NCI-H146 treated with DMSO at 0.1 percent for 48 hours (cell line): Measurements from ENCODE around the gene BOC.
A peak's percentile ranks its signal among the peaks of the same experiment; 100 is the strongest.

Experiments used
- DNase-seq: peaks from one replicate; lab custom pipeline; 2025; ENCODE audit not compliant: unreplicated experiment; lab: John Stamatoyannopoulos, UW

Gene BOC

GRCh38 chr3:113249111-113249510, 37.8 kb downstream of the BOC start:
- no peak for DNase-seq

GRCh38 chr3:113249601-113250000, 38.2 kb downstream of the BOC start:
- DNase-seq, result no peak

GRCh38 chr3:113250566-113250965, 39.2 kb downstream of the BOC start:
- no peak for DNase-seq

DNA sequence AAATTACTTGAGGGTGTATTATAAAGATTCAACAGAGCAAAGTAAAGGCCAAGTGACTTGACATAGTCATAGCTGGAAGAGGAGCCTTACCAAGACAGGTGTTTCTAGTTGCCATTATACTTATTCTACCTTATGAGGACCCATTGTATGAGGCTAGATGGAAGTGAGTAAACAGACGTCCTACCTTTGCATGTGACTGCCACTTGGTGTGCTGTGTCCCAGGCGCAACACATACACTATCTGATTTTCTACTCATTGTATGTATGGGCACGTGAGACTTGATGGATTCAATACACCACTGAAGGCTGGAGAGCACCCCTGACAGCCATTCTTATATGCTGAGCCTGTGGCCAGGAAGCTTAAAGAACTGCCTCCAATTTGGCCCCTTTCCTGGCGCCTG, 40.5 kb downstream of the BOC start:
- DNase-seq, result no peak

GRCh38 chr3:113252553-113252952, 41.2 kb downstream of the BOC start:
- DNase-seq, result no peak

- DNase-seq, result no peak
Measured at GRCh38 chr3:113253702-113254101, 42.3 kb downstream of the BOC start.

- no peak for DNase-seq
Measured at GRCh38 chr3:113254171-113254947, 43.0 kb downstream of the BOC start.

DNA sequence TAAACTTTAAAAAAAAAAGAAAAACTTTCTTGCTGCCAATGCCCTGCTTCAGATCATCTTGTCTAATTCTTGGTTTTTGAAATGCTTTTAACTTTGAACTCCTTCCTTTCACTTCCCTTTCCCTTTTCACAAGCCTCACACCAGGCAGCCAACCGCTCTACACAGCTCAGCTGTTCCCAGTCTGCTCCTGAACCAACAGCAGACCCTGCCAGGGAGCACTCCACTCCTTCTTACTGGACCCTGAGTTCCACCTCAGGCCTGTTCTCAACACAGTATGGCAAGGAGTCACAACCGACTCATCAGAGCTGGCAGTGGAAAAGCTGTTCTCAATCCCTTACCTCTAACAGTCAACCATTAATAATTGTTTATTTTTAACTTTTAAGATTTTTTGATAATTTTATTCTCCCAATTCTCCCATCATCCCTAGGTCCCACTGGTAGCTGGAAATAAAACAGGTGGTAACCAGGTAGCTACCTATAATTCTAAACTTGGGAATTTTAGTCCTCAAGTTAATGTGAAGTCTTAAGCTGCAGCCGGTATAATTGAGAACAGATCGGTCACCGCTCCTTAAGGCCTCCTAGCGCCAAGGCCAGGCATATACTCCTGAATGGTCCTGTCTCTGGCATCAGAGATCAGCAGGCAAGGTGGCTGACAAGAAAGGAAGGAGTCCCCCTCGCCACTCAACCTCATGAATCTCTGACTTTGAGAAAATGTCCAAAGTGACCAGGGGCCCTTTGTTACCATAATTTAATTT, 43.9 kb downstream of the BOC start:
- no peak for DNase-seq

DNA sequence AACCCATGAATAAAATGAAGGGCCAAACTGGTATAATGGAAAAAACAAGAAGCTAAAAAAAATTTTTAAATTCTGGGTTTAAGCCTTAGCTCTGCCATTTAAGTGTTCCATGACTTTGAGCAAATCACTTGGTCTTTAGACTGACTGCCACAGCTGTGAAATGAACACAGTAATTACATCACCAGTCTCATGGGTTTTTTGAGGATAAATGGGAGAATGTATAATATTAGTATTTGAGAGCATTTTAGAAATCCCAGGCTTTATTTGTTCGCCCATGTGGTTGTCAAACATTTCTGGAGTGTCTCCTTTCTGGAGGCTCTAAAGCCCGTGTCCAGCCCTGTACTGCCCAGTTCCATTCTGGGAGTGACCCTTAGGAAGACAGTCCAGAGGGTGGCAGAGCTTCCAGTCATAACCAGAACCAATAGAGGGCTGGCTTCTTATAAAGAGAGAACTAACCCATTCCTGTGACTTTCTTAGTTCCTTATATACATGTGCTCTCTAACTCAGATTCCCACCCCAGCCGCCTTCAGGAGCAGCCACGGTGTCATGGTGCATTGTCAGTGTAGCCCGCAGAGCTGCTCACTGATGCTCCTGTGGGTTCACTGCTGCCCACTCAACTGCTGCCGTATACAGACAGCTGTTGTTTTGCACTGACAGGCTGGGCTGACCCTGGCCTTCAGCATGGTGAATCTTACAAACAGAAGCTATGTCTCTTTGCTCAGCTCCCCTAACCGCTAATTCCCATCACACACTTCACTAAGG, 44.7 kb downstream of the BOC start:
- no peak for DNase-seq

DNA sequence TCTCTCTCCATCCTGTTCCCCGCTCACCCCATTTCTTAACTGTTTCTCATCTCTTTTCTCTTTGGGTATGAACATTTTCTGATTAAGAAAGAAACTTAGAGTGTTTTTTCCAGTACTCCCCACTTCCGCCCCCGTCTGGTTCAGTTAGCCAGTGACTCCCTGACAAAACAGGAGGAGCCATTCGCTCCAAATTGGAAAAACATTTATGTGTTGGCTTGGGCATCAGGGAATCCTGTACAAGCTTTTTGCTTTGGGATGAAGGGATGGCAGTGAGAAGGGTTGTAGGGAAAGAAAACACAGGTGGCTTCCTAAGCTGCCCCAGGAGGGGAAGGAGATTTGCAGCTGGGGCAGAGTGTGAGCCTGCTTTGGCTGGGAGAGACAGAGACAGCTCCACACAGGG, 47.0 kb downstream of the BOC start:
- no peak for DNase-seq

DNA sequence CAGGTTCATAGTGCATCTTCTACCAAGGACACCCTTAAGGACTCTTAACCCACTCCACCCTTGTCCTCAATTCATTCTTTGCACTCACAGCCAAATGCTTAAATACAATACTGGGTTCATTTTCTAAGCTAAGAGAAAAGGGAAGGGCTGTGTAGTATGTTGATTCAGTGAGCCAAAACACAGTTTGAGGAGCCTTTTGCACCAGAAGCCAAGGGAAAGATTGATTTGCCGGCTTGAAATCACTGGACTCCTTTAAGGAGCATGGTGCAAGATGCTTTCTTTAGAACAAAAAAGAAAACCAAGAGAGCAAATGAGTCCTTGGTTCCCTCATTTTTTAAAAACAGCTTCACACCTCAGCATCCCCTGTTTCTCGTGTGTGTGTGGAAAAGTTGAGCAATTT, 47.8 kb downstream of the BOC start:
- DNase-seq, result no peak

- DNase-seq, result no peak
Measured at GRCh38 chr3:113261063-113261625, 49.8 kb downstream of the BOC start.

DNA sequence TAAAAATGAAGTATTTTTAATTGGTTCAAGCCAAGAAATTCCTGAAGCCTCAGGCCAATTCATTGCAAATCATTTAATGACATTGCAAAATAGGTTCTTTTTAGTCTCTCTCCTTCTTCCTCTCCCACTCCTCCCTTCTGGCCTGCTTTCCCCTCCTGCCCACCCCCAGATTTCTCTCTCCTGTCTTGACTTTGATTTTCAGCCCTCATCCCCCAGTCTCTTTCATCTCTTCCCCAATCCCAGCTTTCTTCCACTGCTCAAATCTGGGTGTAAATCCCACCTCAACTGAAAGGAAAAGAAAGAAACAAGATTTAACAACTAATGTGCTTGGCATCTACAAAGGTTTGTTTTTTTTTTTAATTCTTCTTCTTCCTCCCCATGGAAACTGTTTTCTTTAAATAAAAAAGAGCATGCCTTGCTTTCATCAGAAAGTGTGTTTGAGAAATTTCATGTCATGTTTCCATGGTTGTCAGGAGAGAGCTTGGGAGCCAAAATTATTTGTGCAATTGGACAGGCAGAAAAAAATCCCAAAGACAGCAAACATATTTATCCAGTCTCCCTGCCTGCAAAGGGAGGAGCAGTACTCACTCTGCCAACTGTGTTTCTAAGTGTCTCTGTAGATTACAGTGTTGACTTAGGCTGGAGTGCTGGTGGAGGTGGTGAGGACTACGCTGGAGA, 50.4 kb downstream of the BOC start:
- peak; percentile 17 for DNase-seq

GRCh38 chr3:113262304-113262665, 50.9 kb downstream of the BOC start:
- no peak for DNase-seq

DNA sequence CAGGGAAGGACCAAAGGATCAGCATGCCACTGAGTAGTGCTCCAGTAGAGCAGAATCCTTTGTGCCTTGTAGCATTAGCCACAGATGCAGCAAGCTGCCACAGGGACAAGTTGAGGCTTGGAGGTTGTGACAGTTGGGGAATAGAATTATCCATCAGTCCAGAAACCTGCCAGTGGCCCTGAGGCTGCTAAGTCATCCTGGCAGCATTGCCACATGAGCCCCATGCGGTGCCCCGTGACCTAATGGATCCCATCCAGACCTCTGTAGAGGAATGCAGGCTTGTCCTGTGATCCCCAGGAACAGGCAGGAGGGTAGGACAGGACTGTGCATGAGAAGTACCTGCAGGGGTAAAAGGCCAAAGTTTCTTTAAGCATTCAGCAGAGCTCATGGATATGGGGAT, 51.7 kb downstream of the BOC start:
- no peak for DNase-seq

DNA sequence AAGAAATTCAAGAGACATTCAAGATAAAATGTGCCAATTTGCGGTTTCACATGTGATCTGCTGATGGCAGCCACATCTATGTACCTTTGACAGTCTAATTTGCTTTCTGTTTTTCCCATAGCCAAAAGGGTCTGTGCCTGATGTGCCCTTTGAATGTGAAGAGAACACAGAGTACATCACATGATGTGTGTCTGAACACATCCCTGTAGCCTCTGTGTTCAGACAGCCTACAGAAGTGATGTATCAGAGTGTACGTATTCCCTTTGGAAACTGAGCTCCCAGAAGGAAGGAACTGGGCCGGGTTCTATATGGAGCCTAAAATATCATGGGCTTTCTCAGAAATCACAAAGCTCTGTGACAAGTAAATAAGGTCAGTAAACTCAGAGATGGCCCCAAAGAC, 52.4 kb downstream of the BOC start:
- no peak for DNase-seq

DNA sequence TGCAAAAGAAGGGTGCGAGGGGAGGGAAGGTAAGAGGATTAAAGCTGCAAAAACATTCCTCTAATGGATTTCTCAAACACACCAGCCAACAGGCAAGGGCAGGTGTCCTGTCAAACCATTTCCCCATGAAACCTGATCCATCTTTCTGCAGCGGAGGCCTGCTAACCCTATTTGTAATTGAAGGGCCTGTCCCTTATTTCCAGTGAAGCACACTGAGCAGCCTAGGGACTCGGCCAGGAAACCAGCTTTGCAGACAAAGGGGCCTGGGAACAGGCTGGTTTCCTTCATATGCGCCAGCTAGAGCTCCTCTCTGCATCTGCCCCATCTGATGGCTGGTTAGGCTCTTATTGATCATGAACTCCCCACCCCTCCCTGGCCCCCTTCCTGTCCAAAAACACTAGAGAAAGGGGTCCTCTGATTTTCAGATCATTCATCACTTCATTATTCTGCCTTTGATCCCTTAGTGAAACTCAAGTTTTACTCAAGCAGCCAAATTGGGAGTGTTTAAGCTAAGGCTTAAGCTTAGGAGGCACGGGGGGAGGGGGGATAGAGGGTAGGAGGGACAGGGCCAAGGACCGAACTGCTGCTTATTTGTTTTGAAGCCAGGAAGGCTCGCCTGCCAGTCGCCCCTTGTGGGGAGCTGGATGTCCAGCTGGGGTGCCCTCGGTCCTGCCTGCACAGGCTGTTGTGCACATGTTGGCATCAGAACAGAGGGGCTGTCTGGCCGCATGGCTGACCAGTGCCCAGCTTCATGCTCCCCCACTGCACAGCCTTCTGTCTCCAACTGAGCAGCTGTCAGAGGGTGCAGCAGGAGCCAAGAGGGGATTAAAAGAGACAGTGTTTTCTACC, 53.1 kb downstream of the BOC start:
- peak; percentile 90 for DNase-seq

- no peak for DNase-seq
Measured at GRCh38 chr3:113265231-113265630, 53.9 kb downstream of the BOC start.

DNA sequence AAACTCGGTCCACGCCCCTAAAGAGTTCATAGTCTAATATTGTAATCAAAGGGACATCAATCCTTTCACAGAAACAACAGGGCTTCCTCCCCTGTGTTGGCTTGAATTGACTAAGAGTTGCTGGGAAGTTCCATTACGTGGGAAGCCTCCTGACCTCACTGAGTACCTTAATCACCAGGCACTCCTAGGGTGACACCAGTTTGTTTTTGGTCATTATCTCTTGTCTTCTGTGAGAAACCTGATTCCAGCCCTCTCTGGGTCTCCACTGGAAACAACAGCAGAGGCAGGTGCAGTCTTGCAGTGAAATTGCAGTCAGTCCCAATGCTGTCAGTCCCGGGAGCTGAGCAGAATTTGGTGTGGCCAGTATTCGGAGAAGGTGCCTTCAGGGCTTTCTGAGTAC, 55.4 kb downstream of the BOC start:
- peak; percentile 99 for DNase-seq

DNA sequence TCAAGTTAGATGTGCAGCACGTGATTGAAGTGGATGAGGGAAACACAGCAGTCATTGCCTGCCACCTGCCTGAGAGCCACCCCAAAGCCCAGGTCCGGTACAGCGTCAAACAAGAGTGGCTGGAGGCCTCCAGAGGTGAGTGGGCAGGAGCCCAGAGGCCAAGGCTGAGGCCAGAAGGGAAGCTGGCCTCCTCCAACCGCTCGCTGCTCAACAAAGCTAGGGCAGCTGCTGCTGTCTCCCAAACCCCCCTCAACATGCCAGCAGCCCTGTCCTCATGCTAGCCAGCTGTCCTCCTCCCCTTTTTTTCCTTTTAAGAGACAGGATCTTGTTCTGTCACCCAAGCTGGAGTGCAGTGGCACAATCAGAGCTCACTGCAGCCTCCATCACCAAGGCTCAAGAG, 57.0 kb downstream of the BOC start:
- no peak for DNase-seq
